ENCODE results near the gene NRARP. TPM values are rescaled to one million over a fixed set of nuclear protein-coding genes. Genes with fewer than 3 reads are reported as not detected.

Gene NRARP
- total RNA-seq, 1 experiment from 2014 or later, result 23.8 TPM

GRCh38 chr9:137293094-137293481 lies 9.0 kb downstream of the NRARP start:
- H2BK12ac ChIP-seq (ENCODE audit: insufficient read length, low read depth, low read length), result no peak overlapping the region
- Mint-ChIP-seq H3K4me1 (peaks cover 14 to 22% of the 10 kb centered on the region in 2 experiments), H3K27me3 (ENCODE audit: low read depth) (peaks cover 37% of the 10 kb centered on the region), H3K4me3 (peak overlapping the region in 1 of 2 experiments; percentile 41; a peak in 1 of 5 replicates), H3K9me3 (peaks cover 3 to 9% of the 10 kb centered on the region in 2 experiments), H3K36me3 (ENCODE audit: insufficient read depth in 1 of 3, low read depth in 3 of 3) (peaks cover 0 to 4% (median 3%) of the 10 kb centered on the region in 3 experiments; a peak in 3 of 7 replicates), H3K27ac (no peak overlapping the region)
- H3K79me1 ChIP-seq (ENCODE audit: insufficient read depth, low read depth, low read length, poor library complexity, severe bottlenecking), result no peaks in the 10 kb centered on the region
- no peak overlapping the region for H4K5ac ChIP-seq (ENCODE audit: insufficient read length, low read depth, low read length)
- no peak overlapping the region for H3K4ac ChIP-seq (ENCODE audit: low read depth, low read length)
- H3K27me3 ChIP-seq (ENCODE audit: insufficient read depth, low read length), result peaks cover 5% of the 10 kb centered on the region; the same call in 1 of the 2 replicates
- H3K9me3 ChIP-seq (ENCODE audit: control insufficient read depth, low read depth, low read length), result no peaks in the 10 kb centered on the region
- H3K4me2 ChIP-seq (ENCODE audit: insufficient read depth, insufficient read length, low read length), result no peak overlapping the region
- no peak overlapping the region for H3K56ac ChIP-seq (ENCODE audit: insufficient read length, low read depth, low read length)
- H3K23ac ChIP-seq (ENCODE audit: insufficient read length, low read depth, low read length), result no peak overlapping the region
- no peak overlapping the region for H3T11ph ChIP-seq (ENCODE audit: low read length)
- H3K79me2 ChIP-seq (ENCODE audit: insufficient read depth, low read length), result no peaks in the 10 kb centered on the region
- H2AK5ac ChIP-seq (ENCODE audit: insufficient read length, low read length), result no peak overlapping the region
- H4K91ac ChIP-seq (ENCODE audit: insufficient read length, low read depth, low read length), result no peak overlapping the region
- no peak overlapping the region for H2BK120ac ChIP-seq (ENCODE audit: low read depth, low read length, poor library complexity, severe bottlenecking)
- no peaks in the 10 kb centered on the region for H4K20me1 ChIP-seq (ENCODE audit: control insufficient read depth, insufficient read depth, insufficient read length)
- no peak overlapping the region for H2BK5ac ChIP-seq (ENCODE audit: insufficient read length, low read length)
- peaks cover 3% of the 10 kb centered on the region for H3K23me2 ChIP-seq (ENCODE audit: insufficient read length, low read depth, low read length, poor library complexity, severe bottlenecking)
- H2AFZ ChIP-seq (ENCODE audit: low read length), result no peak overlapping the region
- H3K14ac ChIP-seq (ENCODE audit: insufficient read depth, low read length), result no peak overlapping the region
- H3K4me1 ChIP-seq (ENCODE audit: insufficient read depth, low read length), result peaks cover 3% of the 10 kb centered on the region; the same call in 1 of the 2 replicates
- H3K9ac ChIP-seq (ENCODE audit: extremely low read depth, insufficient read length, low read length), result no peak overlapping the region
- H4K8ac ChIP-seq (replicated peaks; ENCODE audit: insufficient read length, low read depth, low read length), result no peak overlapping the region
- WGBS (ENCODE audit: extremely low coverage, insufficient read length, low lambda C conversion rate), result no CpG with 5 or more reads among the region's 15 CpGs
- TF ChIP-seq CTCF (conservative IDR thresholded peaks at IDR 0.05), result no peak
- no peak overlapping the region for H3K27ac ChIP-seq (ENCODE audit: insufficient read length, low read depth, low read length)
- DNase-seq, result peak; percentile 34
- H2BK20ac ChIP-seq (ENCODE audit: low read depth, low read length, poor library complexity, severe bottlenecking), result no peak overlapping the region
- no peak overlapping the region for H2BK15ac ChIP-seq (ENCODE audit: low read depth, low read length)
- no peak overlapping the region for H3K18ac ChIP-seq (ENCODE audit: insufficient read length, low read depth, low read length)
